Thyroid gland (tissue), 4 donors: ENCODE data around the gene ARHGEF28.

ENCODE experiments used
- CTCF ChIP-seq, 6 experiments: fragments of 200-600 bp in 3 of 6; fragments of 450-650 bp in 3 of 6; sonication (generic) in 3 of 6; IDR thresholded peaks; one replicate each; pipeline ENCODE4 v1.5.1; 2016 to 2019; ENCODE audit warnings: antibody characterized with exemption in 6 of 6, mild to moderate bottlenecking in 2 of 6, inconsistent platforms in 1 of 6, moderate library complexity in 1 of 6
- POLR2A ChIP-seq, 2 donors: fragments of 450-650 bp; IDR thresholded peaks; one replicate each; pipeline ENCODE4 v1.6.1; 2017; ENCODE audit warnings: antibody characterized with exemption in 2 of 2, mild to moderate bottlenecking in 2 of 2, moderate library complexity in 1 of 2

DNA sequence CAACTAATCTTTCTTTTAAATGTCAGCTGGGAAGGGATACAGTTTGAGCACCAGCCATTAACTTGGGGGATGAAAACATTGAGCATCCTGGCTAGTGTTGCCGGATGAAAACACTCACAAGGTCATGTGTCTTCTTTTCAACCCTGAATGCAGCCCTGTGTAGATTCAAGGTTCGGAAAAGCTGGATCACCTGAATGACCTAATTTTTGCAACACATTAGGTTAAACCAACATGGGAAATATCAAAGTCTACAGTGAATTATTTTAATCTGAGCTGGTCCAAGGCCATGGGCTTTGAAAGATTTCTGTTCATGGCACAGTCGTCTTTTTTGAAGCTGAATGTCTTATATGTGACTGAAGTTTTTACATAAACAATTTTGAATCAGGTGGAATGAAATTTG lies 281.2 kb downstream of the ARHGEF28 start:
- TF ChIP-seq CTCF (IDR thresholded peaks at IDR 0.05) (no peak), POLR2A (IDR thresholded peaks at IDR 0.05) (no peak)
